AG04450 (cell line): Measurements from ENCODE around the gene LGALS7B. TPM values are rescaled to one million over a fixed set of nuclear protein-coding genes. Genes with fewer than 3 reads are reported as not detected.
"Not testable (repeated sequence)": the region's sequence is repeated elsewhere in the genome, so short reads cannot be mapped to it uniquely, and the experiment has no call there.

Source experiments
- CTCF ChIA-PET: fragments of 300-600, 350-600 bp; formaldehyde crosslinking; extraction: SDS; loops from one replicate; lab custom pipeline; 2022; ENCODE audit warnings: antibody characterized with exemption, inconsistent platforms; lab: Charles Lee
- POLR2A ChIA-PET: fragments of 350-600 bp; formaldehyde crosslinking; extraction: SDS; loops from one replicate; lab custom pipeline; 2021; ENCODE audit warnings: antibody characterized with exemption, inconsistent platforms; lab: Yijun Ruan, JAX
- DNase-seq: peaks from one replicate; pipeline ENCODE4 v3.0.0-alpha.2; 2011; ENCODE audit warnings: low read depth, low spot score
- H3K27ac ChIP-seq: one replicate; pipeline ENCODE4 v1.5.1; 2012; ENCODE audit warnings: low read depth, low read length, control low read depth
- H3K27me3 ChIP-seq: one replicate; pipeline ENCODE4 v1.6.0; 2012; ENCODE audit warnings: low read length; ENCODE audit not compliant: control insufficient read depth, insufficient read depth
- H3K4me3 ChIP-seq: 2 replicates; pipeline ENCODE4 v1.5.1; 2011; ENCODE audit warnings: mild to moderate bottlenecking, low read depth, low read length, control low read depth
- H3K9me3 ChIP-seq: 2 replicates; pipeline ENCODE4 v1.5.1; 2012; ENCODE audit warnings: low read length; ENCODE audit not compliant: control insufficient read depth, insufficient read depth
- polyA plus RNA-seq: library from polyadenylated mRNA; depleted of rRNA; stranded (reverse); fragments of >200 nt; gene quantifications from 2 replicates; pipeline ENCODE4 v1.2.3, GENCODE V29; 2011
- TF ChIP-seq, protein P1 (sequence below): IDR thresholded peaks from 2 replicates; pipeline ENCODE4 v1.5.1; 2011; ENCODE audit warnings: low read depth, low read length, control low read depth, inconsistent platforms

The LGALS7B gene
- polyA plus RNA-seq, 1 experiment, result not detected

DNA sequence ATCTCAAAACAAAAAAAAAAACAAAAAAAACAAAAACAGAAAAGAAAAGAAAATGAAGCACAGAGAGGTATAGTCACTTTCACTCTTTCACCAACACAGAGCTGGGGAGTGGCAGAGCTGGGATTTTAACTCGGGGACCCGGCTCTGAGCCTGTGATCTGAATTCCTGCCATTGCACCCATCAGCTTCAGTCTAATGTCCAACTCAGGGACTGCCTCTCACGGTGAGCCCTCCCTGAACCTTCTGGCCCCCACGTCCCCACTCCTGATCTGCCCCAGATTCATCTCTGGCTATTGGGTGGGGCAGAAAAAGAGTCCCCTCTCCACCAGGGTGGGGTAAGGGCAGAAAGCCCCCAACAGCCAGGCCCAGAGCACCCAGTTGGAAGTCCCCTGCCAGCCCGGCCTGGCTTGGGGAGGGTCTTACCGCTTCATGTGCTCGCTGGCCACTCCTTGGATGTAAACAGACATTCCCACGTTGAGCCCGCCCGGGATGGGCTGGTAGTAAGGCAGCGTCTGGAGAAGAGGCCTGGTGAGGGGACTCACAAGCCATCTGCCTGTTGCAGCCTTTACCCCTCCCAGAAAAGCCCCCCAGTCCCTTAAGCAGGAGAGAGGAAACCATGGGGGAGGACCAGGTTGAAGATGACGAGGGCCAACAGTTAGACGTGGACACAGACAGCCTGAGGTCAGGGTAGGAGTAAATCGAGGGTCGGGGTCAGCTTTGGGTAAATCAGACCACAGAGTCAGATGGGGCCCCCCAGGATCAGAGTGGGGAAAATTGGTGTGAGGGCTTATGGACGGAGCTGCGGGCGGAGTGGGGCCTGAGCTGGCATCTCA, 23.2 kb downstream of the LGALS7B start:
- TF ChIP-seq, protein P1, sequence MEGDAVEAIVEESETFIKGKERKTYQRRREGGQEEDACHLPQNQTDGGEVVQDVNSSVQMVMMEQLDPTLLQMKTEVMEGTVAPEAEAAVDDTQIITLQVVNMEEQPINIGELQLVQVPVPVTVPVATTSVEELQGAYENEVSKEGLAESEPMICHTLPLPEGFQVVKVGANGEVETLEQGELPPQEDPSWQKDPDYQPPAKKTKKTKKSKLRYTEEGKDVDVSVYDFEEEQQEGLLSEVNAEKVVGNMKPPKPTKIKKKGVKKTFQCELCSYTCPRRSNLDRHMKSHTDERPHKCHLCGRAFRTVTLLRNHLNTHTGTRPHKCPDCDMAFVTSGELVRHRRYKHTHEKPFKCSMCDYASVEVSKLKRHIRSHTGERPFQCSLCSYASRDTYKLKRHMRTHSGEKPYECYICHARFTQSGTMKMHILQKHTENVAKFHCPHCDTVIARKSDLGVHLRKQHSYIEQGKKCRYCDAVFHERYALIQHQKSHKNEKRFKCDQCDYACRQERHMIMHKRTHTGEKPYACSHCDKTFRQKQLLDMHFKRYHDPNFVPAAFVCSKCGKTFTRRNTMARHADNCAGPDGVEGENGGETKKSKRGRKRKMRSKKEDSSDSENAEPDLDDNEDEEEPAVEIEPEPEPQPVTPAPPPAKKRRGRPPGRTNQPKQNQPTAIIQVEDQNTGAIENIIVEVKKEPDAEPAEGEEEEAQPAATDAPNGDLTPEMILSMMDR, result no peak
- CTCF ChIA-PET, result no interaction called here
- POLR2A ChIA-PET, result interaction anchor here (0.5 kb wide), 1 partner anchor 69 kb away, joined by 5 read pairs; no protein-coding TSS in a partner anchor
- Histone ChIP-seq H3K27ac (no peak overlapping the region), H3K27me3 (no peaks in the 10 kb centered on the region), H3K4me3 (no peak overlapping the region), H3K9me3 (no peaks in the 10 kb centered on the region; the same call in 1 of the 2 replicates)
- no peak for DNase-seq

DNA sequence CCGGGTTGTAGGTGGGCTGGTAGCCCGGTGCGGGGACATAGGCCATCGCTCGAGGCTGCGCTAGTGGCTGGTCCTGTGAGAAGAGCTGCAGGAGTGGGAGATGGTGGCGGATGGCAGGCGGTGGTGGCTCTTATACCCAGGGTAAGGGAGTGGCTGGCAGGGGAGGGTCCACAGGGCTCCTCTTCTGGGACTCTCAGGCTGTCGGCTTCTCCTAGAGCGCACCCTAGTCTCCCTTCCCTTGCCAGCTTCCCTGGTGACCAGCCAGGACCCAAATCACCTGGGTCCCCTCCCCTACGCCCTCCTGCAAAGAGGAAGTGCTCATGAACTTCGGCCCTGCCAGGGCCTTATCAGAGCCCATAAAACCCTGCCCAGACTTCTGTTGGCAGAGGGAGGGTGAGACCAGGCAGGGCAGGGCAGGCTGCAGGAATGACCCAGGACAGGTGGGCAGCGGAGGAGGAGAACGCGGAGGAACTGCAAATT, 23.9 kb downstream of the LGALS7B start, which contains the start of gene LGALS4:
TSS of gene LGALS4 (minus strand) at position 105 of the 480 bp plus-strand sequence. CDS start at position 46, 59 bp downstream.
- TF ChIP-seq, protein P1, result no peak
- no peaks in the 10 kb centered on the region for H3K27me3 ChIP-seq
- H3K9me3 ChIP-seq, result no peaks in the 10 kb centered on the region; the same call in 1 of the 2 replicates
- ChIA-PET CTCF (no interaction called here), POLR2A (no interaction called here)
- H3K4me3 ChIP-seq, result no peak within 1 kb of the TSS
- DNase-seq, result no peak
- H3K27ac ChIP-seq, result no peak within 1 kb of the TSS

DNA sequence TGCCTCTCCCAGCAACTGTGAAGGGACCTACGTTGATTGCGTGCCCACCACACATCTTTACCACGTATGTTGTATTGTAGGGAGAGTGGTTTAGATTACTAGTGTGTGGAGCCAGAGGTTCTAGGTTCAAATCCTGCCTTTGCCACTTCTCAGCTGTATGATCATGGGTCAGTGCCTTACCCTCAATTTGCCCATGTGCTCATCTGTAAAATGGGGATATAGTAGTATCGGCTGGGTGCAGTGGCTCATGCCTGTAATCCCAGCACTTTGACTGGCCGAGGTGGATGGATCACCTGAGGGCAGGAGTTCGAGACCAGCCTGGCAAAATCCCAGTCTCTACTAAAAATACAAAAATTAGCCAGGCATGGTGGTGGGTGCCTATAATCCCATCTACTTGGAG, 24.3 kb downstream of the LGALS7B start:
- H3K27ac ChIP-seq, result no peak overlapping the region
- POLR2A ChIA-PET, result no interaction called here
- H3K27me3 ChIP-seq, result no peaks in the 10 kb centered on the region
- H3K4me3 ChIP-seq, result no peak overlapping the region
- H3K9me3 ChIP-seq, result no peaks in the 10 kb centered on the region; the same call in 1 of the 2 replicates
- DNase-seq, result no peak
- CTCF ChIA-PET, result no interaction called here
- TF ChIP-seq, protein P1, result no peak

DNA sequence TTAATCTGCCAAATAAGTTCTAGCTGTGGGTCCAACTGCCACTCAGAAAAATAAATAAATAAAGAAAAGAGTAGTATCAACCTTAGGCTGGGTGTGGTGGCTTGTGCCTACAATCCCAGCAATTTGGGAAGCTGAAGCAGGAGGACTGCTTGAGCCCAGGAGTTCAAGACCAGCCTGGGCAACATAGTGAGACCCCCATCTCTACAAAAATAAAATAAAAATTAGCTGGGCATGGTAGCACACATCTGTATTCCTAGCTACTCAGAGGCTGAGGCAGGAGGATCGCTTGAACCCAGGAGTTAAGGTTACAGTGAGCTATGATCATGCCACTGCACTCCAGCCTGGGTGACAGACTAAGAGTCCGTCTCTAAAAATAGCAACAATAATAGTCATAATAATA, 24.9 kb downstream of the LGALS7B start:
- H3K9me3 ChIP-seq, H3K4me3 ChIP-seq, H3K27me3 ChIP-seq, DNase-seq, CTCF ChIA-PET, H3K27ac ChIP-seq: not testable (repeated sequence)
- POLR2A ChIA-PET, result interaction anchor here (0.7 kb wide), 1 partner anchor 97 kb away, joined by 5 read pairs; no protein-coding TSS in a partner anchor

DNA sequence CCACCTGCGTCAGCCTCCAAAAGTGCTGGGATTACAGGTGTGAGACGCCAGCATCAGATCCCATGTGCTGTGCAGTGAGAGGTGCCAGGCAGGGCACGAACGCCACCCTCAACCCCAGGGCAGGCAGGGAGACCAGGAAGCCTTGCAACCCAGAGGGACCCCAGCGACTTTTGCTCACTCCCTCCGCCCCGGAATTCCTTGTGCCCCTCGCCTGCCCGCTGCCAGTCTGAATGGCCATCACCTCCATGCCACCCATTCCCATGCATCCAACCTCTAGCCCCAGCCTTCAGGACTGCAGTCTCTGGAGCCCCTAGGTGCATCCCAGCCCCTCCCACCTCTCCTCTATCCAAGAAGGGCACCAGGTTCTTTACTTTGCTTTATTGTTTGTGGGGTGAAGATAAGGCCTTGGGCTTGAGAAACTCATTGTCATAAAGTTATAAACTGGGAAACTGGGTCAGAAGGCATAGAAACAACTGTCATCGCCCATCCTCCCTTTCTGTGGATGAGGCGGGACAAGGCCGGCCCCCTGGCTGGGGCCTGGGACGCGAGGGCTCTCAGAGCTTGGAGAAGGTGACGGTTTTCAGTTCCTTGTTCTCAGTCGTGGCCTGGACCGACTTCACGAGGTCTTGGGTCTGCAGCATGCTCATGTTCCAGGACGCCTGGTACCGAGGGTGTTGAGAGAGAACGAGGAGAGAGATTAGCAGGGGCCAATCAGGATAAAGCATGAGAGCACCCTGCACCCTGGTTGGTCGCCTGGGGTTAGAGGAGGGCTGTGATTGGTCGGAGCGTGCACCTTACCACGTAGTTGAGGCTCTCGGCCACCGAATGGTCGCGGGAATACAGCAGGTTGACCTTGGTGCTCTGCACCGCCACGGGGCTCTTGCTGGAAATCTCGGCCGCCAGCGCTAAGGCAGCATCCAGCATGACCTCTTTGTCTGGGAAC, 26.3 kb downstream of the LGALS7B start:
- Histone ChIP-seq H3K27me3 (no peaks in the 10 kb centered on the region), H3K4me3 (no peak overlapping the region), H3K27ac (no peak overlapping the region), H3K9me3 (no peaks in the 10 kb centered on the region; the same call in 1 of the 2 replicates)
- POLR2A ChIA-PET, result no interaction called here
- DNase-seq, result no peak
- CTCF ChIA-PET, result no interaction called here
- TF ChIP-seq, protein P1, result no peak
